ENCODE results near the gene ATXN10.

Gene ATXN10

GRCh38 chr22:45882881-45883810 is 211.5 kb downstream of the ATXN10 start:
- H2AFZ ChIP-seq (ENCODE audit: low read length), result no peak overlapping the region
- no peak for TF ChIP-seq CTCF (IDR thresholded peaks at IDR 0.05; ENCODE audit: low read length)
- H4K20me1 ChIP-seq (ENCODE audit: insufficient read depth, low read length), result no peaks in the 10 kb centered on the region
- H3K36me3 ChIP-seq (ENCODE audit: insufficient read depth, low read length), result no peaks in the 10 kb centered on the region
- no peaks in the 10 kb centered on the region for H3K9me2 ChIP-seq (ENCODE audit: low read depth, low read length)
- peaks cover 6% of the 10 kb centered on the region; the same call in 1 of the 2 replicates for H3K27me3 ChIP-seq (ENCODE audit: insufficient read depth, low read length)
- no peak overlapping the region for H3K27ac ChIP-seq (ENCODE audit: low read depth, low read length, poor library complexity, severe bottlenecking)
- H3K4me3 ChIP-seq (ENCODE audit: low read depth, low read length, poor library complexity, severe bottlenecking), result no peak overlapping the region
- H3K9ac ChIP-seq (ENCODE audit: low read length), result no peak overlapping the region
- no peaks in the 10 kb centered on the region for H3K79me2 ChIP-seq (ENCODE audit: insufficient read depth, low read length)
- H3K4me1 ChIP-seq (ENCODE audit: insufficient read depth, low read length, severe bottlenecking), result no peaks in the 10 kb centered on the region
- no peak overlapping the region for H3K4me2 ChIP-seq (ENCODE audit: low read length)
- H3F3A ChIP-seq (ENCODE audit: insufficient read depth, low read length), result no peaks in the 10 kb centered on the region
- no peaks in the 10 kb centered on the region for H3K9me3 ChIP-seq (ENCODE audit: low read length)

- no peaks in the 10 kb centered on the region for H3K9me3 ChIP-seq (ENCODE audit: low read length)
- H3K9me2 ChIP-seq (ENCODE audit: low read depth, low read length), result no peaks in the 10 kb centered on the region
- H3K36me3 ChIP-seq (ENCODE audit: insufficient read depth, low read length), result no peaks in the 10 kb centered on the region
- H3K79me2 ChIP-seq (ENCODE audit: insufficient read depth, low read length), result no peaks in the 10 kb centered on the region
- H4K20me1 ChIP-seq (ENCODE audit: insufficient read depth, low read length), result no peaks in the 10 kb centered on the region
- peaks cover 6% of the 10 kb centered on the region; the same call in 1 of the 2 replicates for H3K27me3 ChIP-seq (ENCODE audit: insufficient read depth, low read length)
- TF ChIP-seq EZH2 (IDR thresholded peaks at IDR 0.05; ENCODE audit: borderline replicate concordance, low read length) (no peak), CTCF (IDR thresholded peaks at IDR 0.05; ENCODE audit: low read length) (no peak)
- H3K4me2 ChIP-seq (ENCODE audit: low read length), result no peak overlapping the region
- H3K4me3 ChIP-seq (ENCODE audit: low read depth, low read length, poor library complexity, severe bottlenecking), result no peak overlapping the region
- H3F3A ChIP-seq (ENCODE audit: insufficient read depth, low read length), result no peaks in the 10 kb centered on the region
- no peak overlapping the region for H3K9ac ChIP-seq (ENCODE audit: low read length)
- no peaks in the 10 kb centered on the region for H3K4me1 ChIP-seq (ENCODE audit: insufficient read depth, low read length, severe bottlenecking)
- H3K27ac ChIP-seq (ENCODE audit: low read depth, low read length, poor library complexity, severe bottlenecking), result no peak overlapping the region
- no peak overlapping the region for H2AFZ ChIP-seq (ENCODE audit: low read length)
These were observed 212.2 kb downstream of the ATXN10 start for GRCh38 chr22:45883811-45884170.

- Histone ChIP-seq H3K4me3 (ENCODE audit: low read depth, low read length, poor library complexity, severe bottlenecking) (no peak overlapping the region), H3F3A (ENCODE audit: insufficient read depth, low read length) (no peaks in the 10 kb centered on the region), H3K36me3 (ENCODE audit: insufficient read depth, low read length) (no peaks in the 10 kb centered on the region), H3K4me1 (ENCODE audit: insufficient read depth, low read length, severe bottlenecking) (no peaks in the 10 kb centered on the region), H3K79me2 (ENCODE audit: insufficient read depth, low read length) (no peaks in the 10 kb centered on the region), H4K20me1 (ENCODE audit: insufficient read depth, low read length) (no peaks in the 10 kb centered on the region), H3K9ac (ENCODE audit: low read length) (no peak overlapping the region), H3K4me2 (ENCODE audit: low read length) (no peak overlapping the region), H3K27me3 (ENCODE audit: insufficient read depth, low read length) (peaks cover 6% of the 10 kb centered on the region; the same call in 1 of the 2 replicates), H2AFZ (ENCODE audit: low read length) (no peak overlapping the region), H3K9me2 (ENCODE audit: low read depth, low read length) (no peaks in the 10 kb centered on the region), H3K27ac (ENCODE audit: low read depth, low read length, poor library complexity, severe bottlenecking) (no peak overlapping the region), H3K9me3 (ENCODE audit: low read length) (no peaks in the 10 kb centered on the region)
- TF ChIP-seq CTCF (IDR thresholded peaks at IDR 0.05; ENCODE audit: low read length), result no peak
- TF ChIP-seq EZH2 (IDR thresholded peaks at IDR 0.05; ENCODE audit: borderline replicate concordance, low read length), result no peak
These were observed 212.8 kb downstream of the ATXN10 start for GRCh38 chr22:45884201-45885062.

Data from OCI-LY1 (cell line).